BLaER1 treated with 17β-estradiol and CSF1 and Interleukin-3, amounts not matched to agents 10 nM and 100 nM (cell line): ENCODE results near the gene STRA6.
A peak's percentile ranks its signal among the peaks of the same experiment; 100 is the strongest.

Experiments used
- H3K27ac ChIP-seq, 11 experiments: shearing (Covaris generic); formaldehyde crosslinking; 2 replicates each; pipeline ENCODE4 v1.8.1; 2022
- H3K27me3 ChIP-seq, 11 experiments: shearing (Covaris generic); formaldehyde crosslinking; 2 replicates each; pipeline ENCODE4 v1.8.1; 2022
- H3K36me3 ChIP-seq, 11 experiments: shearing (Covaris generic); formaldehyde crosslinking; 2 replicates each; pipeline ENCODE4 v1.8.1; 2022
- H3K4me1 ChIP-seq, 10 experiments: shearing (Covaris generic); formaldehyde crosslinking; 2 replicates each; pipeline ENCODE4 v1.8.1; 2022
- H3K4me2 ChIP-seq, 11 experiments: shearing (Covaris generic); formaldehyde crosslinking; 2 replicates each; pipeline ENCODE4 v1.8.1; 2022
- H3K4me3 ChIP-seq, 10 experiments: shearing (Covaris generic); formaldehyde crosslinking; 2 replicates each; pipeline ENCODE4 v1.8.1; 2022
- H3K9ac ChIP-seq, 11 experiments: shearing (Covaris generic); formaldehyde crosslinking; 2 replicates each; pipeline ENCODE4 v1.8.1; 2022
- H3K9me3 ChIP-seq, 11 experiments: shearing (Covaris generic); formaldehyde crosslinking; replicated peaks in 1 of 11; 2 replicates each; pipeline ENCODE4 v1.8.1; 2022
- H4K20me1 ChIP-seq, 11 experiments: shearing (Covaris generic); formaldehyde crosslinking; 2 replicates each; pipeline ENCODE4 v1.8.1; 2022
- Cebpa-rat ChIP-seq, 11 experiments: shearing (Covaris generic); IDR thresholded peaks; 2 replicates each; pipeline ENCODE4 v1.8.1; 2022

STRA6 gene

GRCh38 chr15:74136814-74137536, 65.6 kb downstream of the STRA6 start:
- H4K20me1 ChIP-seq: peaks cover 0 to 21% (median 0%) of the 10 kb centered on the region in 11 experiments; a peak in 4 of 22 replicates
- peak overlapping the region; percentile 52 to 70 (median 62) for H3K4me3 ChIP-seq
- no peaks in the 10 kb centered on the region for H3K36me3 ChIP-seq
- peaks cover 21 to 29% (median 26%) of the 10 kb centered on the region in 11 experiments; a peak in 21 of 22 replicates for H3K9me3 ChIP-seq
- peak overlapping the region in 10 of 11 experiments; percentile 56 to 78 (median 69); a peak in 18 of 22 replicates for H3K9ac ChIP-seq
- peaks cover 41 to 57% (median 42%) of the 10 kb centered on the region in 11 experiments for H3K27me3 ChIP-seq
- peak overlapping the region in 8 of 11 experiments; percentile 28 to 75 (median 58); a peak in 12 of 22 replicates for H3K27ac ChIP-seq
- peak overlapping the region; percentile 91 to 100 (median 97) for H3K4me2 ChIP-seq
- peaks cover 9 to 39% (median 27%) of the 10 kb centered on the region in 10 experiments for H3K4me1 ChIP-seq
- no peak for TF ChIP-seq Cebpa-rat (IDR thresholded peaks at IDR 0.05)

- peak overlapping the region in 10 of 11 experiments; percentile 56 to 78 (median 69); a peak in 18 of 22 replicates for H3K9ac ChIP-seq
- H3K4me1 ChIP-seq: peaks cover 9 to 39% (median 27%) of the 10 kb centered on the region in 10 experiments
- H3K36me3 ChIP-seq: no peaks in the 10 kb centered on the region
- peak overlapping the region; percentile 52 to 70 (median 62) for H3K4me3 ChIP-seq
- peak overlapping the region; percentile 91 to 100 (median 97) for H3K4me2 ChIP-seq
- peak overlapping the region in 8 of 11 experiments; percentile 28 to 75 (median 58); a peak in 12 of 22 replicates for H3K27ac ChIP-seq
- H3K27me3 ChIP-seq: peaks cover 46 to 62% (median 47%) of the 10 kb centered on the region in 11 experiments
- H3K9me3 ChIP-seq: peaks cover 21 to 34% (median 26%) of the 10 kb centered on the region in 11 experiments; a peak in 21 of 22 replicates
- TF ChIP-seq Cebpa-rat (IDR thresholded peaks at IDR 0.05): no peak
- peaks cover 0 to 26% (median 0%) of the 10 kb centered on the region in 11 experiments; a peak in 6 of 22 replicates for H4K20me1 ChIP-seq
These were observed 66.1 kb downstream of the STRA6 start for GRCh38 chr15:74136540-74136813.

GRCh38 chr15:74135041-74135565, 67.5 kb downstream of the STRA6 start:
- peak overlapping the region; percentile 52 to 75 (median 63); a peak in 16 of 20 replicates for H3K4me3 ChIP-seq
- peaks cover 9 to 37% (median 28%) of the 10 kb centered on the region in 10 experiments for H3K4me1 ChIP-seq
- H3K27ac ChIP-seq: no peak overlapping the region
- H3K27me3 ChIP-seq: peaks cover 60 to 76% (median 61%) of the 10 kb centered on the region in 11 experiments
- peaks cover 0 to 39% (median 9%) of the 10 kb centered on the region in 11 experiments; a peak in 10 of 22 replicates for H4K20me1 ChIP-seq
- H3K36me3 ChIP-seq: no peaks in the 10 kb centered on the region
- H3K9me3 ChIP-seq: peaks cover 21 to 34% (median 26%) of the 10 kb centered on the region in 11 experiments; a peak in 21 of 22 replicates
- H3K4me2 ChIP-seq: peak overlapping the region; percentile 80 to 99 (median 95)
- TF ChIP-seq Cebpa-rat (IDR thresholded peaks at IDR 0.05): no peak
- H3K9ac ChIP-seq: peak overlapping the region in 2 of 11 experiments; percentile 74 to 79; a peak in 3 of 22 replicates

- peaks cover 0 to 43% (median 13%) of the 10 kb centered on the region in 11 experiments; a peak in 13 of 22 replicates for H4K20me1 ChIP-seq
- no peak overlapping the region for H3K9ac ChIP-seq
- peak overlapping the region in 8 of 11 experiments; percentile 80 to 99 (median 96); a peak in 7 of 22 replicates for H3K4me2 ChIP-seq
- no peaks in the 10 kb centered on the region for H3K36me3 ChIP-seq
- peaks cover 21 to 34% (median 26%) of the 10 kb centered on the region in 11 experiments; a peak in 21 of 22 replicates for H3K9me3 ChIP-seq
- H3K27ac ChIP-seq: no peak overlapping the region
- TF ChIP-seq Cebpa-rat (IDR thresholded peaks at IDR 0.05): no peak
- peaks cover 66 to 82% (median 67%) of the 10 kb centered on the region in 11 experiments for H3K27me3 ChIP-seq
- H3K4me3 ChIP-seq: no peak overlapping the region
- H3K4me1 ChIP-seq: peaks cover 14 to 35% (median 31%) of the 10 kb centered on the region in 10 experiments
These were observed 68.1 kb downstream of the STRA6 start for GRCh38 chr15:74134387-74135027.

- TF ChIP-seq Cebpa-rat (IDR thresholded peaks at IDR 0.05): no peak
- Histone ChIP-seq H3K4me3 (no peak overlapping the region), H4K20me1 (peaks cover 0 to 49% (median 18%) of the 10 kb centered on the region in 11 experiments; a peak in 14 of 22 replicates), H3K4me2 (no peak overlapping the region), H3K9ac (no peak overlapping the region), H3K27ac (no peak overlapping the region), H3K9me3 (peaks cover 21 to 34% (median 26%) of the 10 kb centered on the region in 11 experiments; a peak in 21 of 22 replicates), H3K4me1 (peaks cover 20 to 40% (median 33%) of the 10 kb centered on the region in 10 experiments), H3K36me3 (no peaks in the 10 kb centered on the region), H3K27me3 (peaks cover 72 to 88% (median 74%) of the 10 kb centered on the region in 11 experiments)
These were observed 68.7 kb downstream of the STRA6 start for GRCh38 chr15:74133694-74134386.

GRCh38 chr15:74132681-74133651, 69.6 kb downstream of the STRA6 start:
- H3K4me1 ChIP-seq: peaks cover 27 to 46% (median 39%) of the 10 kb centered on the region in 10 experiments
- no peak overlapping the region for H3K9ac ChIP-seq
- no peak overlapping the region for H3K4me3 ChIP-seq
- no peak overlapping the region for H3K4me2 ChIP-seq
- no peak for TF ChIP-seq Cebpa-rat (IDR thresholded peaks at IDR 0.05)
- H3K27me3 ChIP-seq: peaks cover 81 to 97% (median 82%) of the 10 kb centered on the region in 11 experiments
- peaks cover 0 to 58% (median 27%) of the 10 kb centered on the region in 11 experiments; a peak in 16 of 22 replicates for H4K20me1 ChIP-seq
- H3K9me3 ChIP-seq: peaks cover 21 to 34% (median 26%) of the 10 kb centered on the region in 11 experiments; a peak in 21 of 22 replicates
- no peak overlapping the region for H3K27ac ChIP-seq
- H3K36me3 ChIP-seq: no peaks in the 10 kb centered on the region

GRCh38 chr15:74131628-74132413, 70.8 kb downstream of the STRA6 start:
- no peak for TF ChIP-seq Cebpa-rat (IDR thresholded peaks at IDR 0.05)
- Histone ChIP-seq H3K4me1 (peaks cover 20 to 38% (median 31%) of the 10 kb centered on the region in 10 experiments; a peak in 19 of 20 replicates), H3K9ac (no peak overlapping the region), H3K27me3 (peaks cover 93 to 97% (median 94%) of the 10 kb centered on the region in 11 experiments), H3K4me2 (no peak overlapping the region), H3K4me3 (no peak overlapping the region), H3K9me3 (peaks cover 21 to 34% (median 26%) of the 10 kb centered on the region in 11 experiments; a peak in 21 of 22 replicates), H3K27ac (no peak overlapping the region), H4K20me1 (peaks cover 0 to 62% (median 27%) of the 10 kb centered on the region in 11 experiments; a peak in 16 of 22 replicates), H3K36me3 (no peaks in the 10 kb centered on the region)
